T-helper 2 cell treated with Interferon-gamma antibody and Interleukin-4, amounts not matched to agents 100 ng/mL and 5 ng/mL, for 36 hours (primary cell): ENCODE measurements around the gene MROH7. TPM values are rescaled to one million over a fixed set of nuclear protein-coding genes. Genes with fewer than 3 reads are reported as not detected.

Source experiments
- intact Hi-C: fragments of 100-400 bp; cut with micrococcal nuclease; formaldehyde crosslinking; loops from one replicate; pipeline ENCODE4 v1.15.1; 2023
- total RNA-seq: library from RNA; stranded (reverse); gene quantifications from 2 replicates; pipeline ENCODE4 v1.2.3, GENCODE V29; 2022

The MROH7 gene
- total RNA-seq, 1 donor from 2014 or later = 0.18 TPM

GRCh38 chr1:54728027-54728426, 86.4 kb downstream of the MROH7 start:
- intact Hi-C loops = no loop called here

DNA sequence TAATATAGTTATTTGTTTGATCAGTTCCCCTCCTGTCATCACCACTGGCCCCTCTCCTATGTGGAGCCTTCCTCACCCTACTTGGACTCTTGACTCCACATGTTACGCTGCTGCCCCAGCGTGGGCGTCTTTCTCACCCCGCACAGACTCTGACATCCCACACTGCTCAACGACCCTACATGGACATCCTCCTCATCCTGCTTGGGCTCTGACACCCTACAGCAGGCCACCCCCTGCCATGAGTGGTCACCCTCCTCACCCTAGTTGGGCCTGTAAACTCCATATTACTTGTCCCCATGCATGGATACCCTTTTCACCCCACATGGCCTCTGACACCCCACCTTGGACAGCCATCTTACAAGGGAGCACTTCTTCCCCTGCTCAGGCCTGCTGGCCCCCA, 95.1 kb downstream of the MROH7 start:
- intact Hi-C loops = no loop called here

DNA sequence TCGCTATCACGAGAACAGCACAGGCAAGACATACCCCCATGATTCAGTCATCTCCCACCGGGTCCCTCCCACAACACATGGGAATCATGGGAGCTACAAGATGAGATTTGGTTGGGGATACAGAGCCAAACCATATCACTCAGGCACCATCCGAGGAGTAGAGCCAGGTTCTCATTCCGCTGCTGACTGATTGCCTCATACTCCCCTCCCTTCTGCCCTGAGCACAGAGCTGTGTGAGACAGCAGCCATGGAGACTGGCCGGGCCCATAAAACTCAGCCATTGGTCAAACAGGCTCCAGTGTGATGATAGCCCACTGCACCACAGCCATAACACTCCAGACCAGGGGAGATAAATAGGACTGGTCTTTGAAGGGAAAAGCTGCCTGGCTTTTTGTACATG, 96.7 kb downstream of the MROH7 start:
- intact Hi-C loops = no loop called here

DNA sequence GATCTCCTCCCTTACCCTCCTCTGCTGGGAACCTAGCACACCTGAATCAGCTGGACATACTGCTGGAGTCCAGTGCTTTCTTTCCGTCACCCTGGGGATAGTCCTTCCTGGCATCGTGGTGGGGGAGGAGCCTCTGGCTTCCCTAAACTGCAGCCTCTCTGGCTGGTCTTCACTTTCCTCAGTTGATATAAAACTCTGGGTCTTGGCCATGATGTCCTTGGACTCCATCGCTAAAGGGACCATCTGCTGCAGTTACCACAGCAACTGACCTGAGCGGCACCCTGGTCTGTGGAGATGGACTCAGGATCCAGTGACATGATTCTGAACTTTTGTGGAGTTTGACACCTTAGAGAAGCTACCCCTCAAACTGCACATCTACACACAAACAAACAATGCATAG, 99.9 kb downstream of the MROH7 start:
- intact Hi-C loops = no loop called here

DNA sequence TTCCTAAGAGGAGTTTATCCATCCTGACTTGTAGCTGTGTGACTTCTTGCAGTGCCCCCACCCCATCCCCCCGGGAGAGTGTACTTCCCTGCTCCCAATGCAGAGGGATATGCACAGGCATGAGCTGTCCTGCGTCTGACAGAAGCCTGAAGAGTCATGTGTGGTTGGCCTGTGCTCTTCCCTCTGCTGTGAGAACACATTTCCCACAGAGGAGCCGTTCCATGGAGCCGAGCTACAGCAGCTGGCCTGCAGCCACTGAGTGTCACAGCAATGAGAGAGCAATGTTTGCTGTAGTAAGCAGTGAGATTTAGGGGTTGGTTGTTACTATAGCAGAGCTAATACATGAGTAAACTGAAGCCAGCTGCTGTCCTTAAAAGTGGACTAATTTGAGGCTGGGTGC, 100.7 kb downstream of the MROH7 start:
- intact Hi-C loops = no loop called here

GRCh38 chr1:54743416-54744226, 102.0 kb downstream of the MROH7 start:
- intact Hi-C loops = no loop called here

DNA sequence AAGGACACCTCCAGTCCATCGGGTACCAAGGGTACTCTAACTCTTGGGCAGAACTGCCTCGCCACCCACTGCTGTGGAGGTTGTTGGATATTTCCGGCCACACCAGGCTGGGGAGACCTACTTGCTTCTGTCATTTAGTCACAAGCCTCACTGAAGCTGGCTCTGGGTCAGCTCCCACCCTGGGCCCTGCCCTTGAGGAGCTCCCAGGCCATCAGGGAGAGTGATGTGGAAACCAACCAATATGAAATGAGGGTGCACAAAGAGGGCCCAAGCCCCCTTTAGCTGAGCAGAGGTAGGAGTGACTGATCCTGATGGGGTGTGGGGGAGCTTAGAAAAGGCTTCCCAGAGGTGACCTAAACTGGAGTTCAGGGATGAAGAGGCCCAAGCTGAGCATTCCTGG, 103.1 kb downstream of the MROH7 start:
- intact Hi-C loops = no loop called here

DNA sequence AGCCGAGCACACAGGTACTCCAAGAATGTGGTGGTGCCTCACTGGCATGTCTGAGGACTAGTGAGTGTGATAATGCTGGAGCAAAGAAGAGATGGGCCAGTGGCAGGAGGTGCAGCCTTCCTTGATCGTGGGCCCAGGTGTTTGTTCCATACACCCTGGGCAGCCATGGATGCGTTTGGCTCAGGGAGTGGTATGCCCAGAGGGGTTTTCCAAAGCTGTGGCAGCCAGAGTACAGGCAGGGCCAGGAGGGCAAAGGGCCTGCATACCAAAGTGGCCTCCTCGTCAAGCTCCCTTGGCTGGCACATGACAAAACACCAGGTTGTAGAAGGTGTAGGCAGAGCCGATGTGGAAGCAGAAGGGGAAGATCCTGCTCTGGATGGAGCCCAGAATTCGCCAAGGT, 103.7 kb downstream of the MROH7 start:
- intact Hi-C loops = no loop called here

GRCh38 chr1:54745864-54746263, 104.3 kb downstream of the MROH7 start:
- intact Hi-C loops = no loop called here

DNA sequence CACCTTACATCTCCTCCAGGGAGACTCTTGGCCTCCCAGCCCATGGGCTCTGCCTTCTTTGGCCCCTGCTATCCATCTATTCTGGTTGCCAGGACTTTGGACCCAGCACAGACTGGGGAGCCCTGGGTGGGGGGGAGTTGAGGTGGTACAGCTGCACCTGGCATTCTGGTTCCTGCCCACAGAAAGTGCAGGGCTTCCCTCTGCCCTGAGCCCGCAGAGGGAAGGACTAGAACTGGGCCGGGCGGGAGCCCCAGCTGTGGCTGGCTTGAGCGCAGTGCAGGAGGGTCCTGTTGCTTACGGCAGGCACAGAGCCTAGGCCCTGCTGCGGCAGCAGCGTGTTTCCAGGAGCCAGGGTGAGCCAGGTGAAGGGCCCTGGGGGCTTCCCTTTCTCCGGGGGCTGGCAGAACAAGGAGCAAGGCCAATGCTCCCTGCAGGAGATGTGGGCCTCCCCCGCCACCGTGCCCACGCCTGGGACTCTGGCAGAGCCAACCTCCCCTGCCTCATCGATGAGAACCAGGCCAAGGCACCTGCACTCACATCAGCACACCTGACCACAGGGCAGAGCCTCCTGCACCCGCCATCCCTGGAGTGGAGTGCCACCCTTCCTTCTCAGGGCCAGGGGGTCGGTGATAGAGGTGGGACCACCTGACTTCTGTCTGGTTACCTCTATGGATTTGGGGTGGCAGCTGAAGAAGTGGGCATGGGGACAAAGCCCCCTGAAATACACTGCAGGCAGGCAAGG, 106.7 kb downstream of the MROH7 start:
- intact Hi-C loops = no loop called here

- intact Hi-C loops = no loop called here
These were observed 109.0 kb downstream of the MROH7 start for GRCh38 chr1:54750596-54750995.

- intact Hi-C loops = no loop called here
These were observed 109.8 kb downstream of the MROH7 start for GRCh38 chr1:54751426-54751825.

DNA sequence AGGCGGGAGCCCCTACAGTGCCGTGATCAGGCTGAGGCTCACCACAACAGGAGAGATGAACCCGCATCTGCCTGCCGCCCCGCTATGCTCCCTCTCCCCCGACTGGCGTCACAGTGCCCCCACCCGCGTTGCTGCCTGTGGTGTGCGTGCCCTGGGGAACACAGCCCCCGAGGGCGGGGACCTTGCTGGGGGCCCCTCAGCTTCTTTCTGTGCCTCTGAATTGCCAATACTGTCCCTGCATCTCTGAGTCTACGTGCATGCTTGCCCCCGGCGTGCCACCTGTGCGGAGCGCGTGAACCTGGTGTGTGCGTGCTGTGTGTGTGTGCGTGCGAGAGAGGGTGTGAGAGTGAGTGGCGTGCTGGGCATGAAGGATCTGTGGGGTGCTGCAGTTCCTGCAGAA, 112.5 kb downstream of the MROH7 start:
- intact Hi-C loops = no loop called here

GRCh38 chr1:54754486-54755285, 113.1 kb downstream of the MROH7 start:
- intact Hi-C loops = no loop called here

DNA sequence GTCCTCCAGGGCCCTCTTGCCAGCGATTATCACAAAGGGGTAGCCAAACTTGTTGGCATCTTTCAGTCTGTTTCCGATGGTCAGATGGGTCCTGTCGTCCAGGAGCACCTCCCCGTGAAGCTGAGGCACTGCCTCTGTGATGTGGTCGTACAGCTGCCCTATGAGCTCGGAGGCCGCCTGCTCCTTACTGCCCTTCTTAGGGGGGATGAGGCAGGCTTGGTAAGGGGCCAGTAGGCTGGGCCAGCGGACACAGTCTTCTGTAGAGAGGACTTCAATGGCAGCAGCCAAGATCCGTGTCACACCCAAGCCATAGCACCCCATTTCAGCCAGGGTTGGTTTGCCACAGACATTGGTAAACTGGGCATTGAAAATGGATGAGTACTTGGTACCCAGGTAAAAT, 116.2 kb downstream of the MROH7 start:
- intact Hi-C loops = no loop called here

DNA sequence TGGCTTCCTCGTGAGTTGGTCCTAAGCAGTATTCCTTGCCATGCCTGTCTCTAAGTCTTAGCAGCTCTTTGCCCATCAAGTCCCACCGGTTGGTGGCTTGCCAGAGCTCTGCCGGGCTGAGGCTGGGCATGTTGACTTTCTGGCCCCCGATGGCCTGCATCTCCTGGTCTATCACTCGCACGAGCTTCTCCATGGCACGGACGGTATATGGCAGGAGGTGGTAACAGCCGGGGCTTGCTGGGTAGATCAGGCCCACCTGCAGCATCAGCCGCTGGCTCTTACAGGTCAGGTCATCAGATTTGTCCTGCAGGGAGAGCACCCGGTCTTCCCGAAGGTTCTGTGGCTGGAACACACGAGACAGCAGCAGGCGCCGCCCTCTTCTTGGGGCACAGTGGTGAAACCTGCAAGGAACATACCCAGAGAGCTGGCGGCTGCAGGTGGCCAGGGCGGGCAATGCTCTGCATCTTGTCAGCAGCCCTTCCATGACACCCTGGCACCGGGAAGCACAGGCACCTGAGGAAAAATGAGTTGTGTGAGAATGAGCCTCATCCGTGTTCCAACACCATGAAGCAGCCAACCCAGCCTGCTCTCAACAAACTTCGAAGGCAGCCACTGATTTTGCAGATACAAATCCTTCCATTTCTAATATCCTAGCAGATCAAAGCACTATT, 117.2 kb downstream of the MROH7 start:
- intact Hi-C loops = no loop called here

Other genes with a start within 250 kb of the MROH7 start
- gene SSBP3, start 235.4 kb upstream of the MROH7 start, total RNA-seq = 81.3 and 82.8 TPM in 2 replicates
- 2.0 TPM in 2 replicates for gene ACOT11, start 93.6 kb upstream of the MROH7 start, total RNA-seq
- not detected in 2 replicates for gene FAM151A, start 18.3 kb upstream of the MROH7 start, total RNA-seq
- gene TTC4, start 74.1 kb downstream of the MROH7 start, total RNA-seq = 23.9 and 24.6 TPM in 2 replicates
- gene PARS2, start 122.7 kb downstream of the MROH7 start, total RNA-seq = 4.6 and 5.1 TPM in 2 replicates
- gene TTC22, start 159.5 kb downstream of the MROH7 start, total RNA-seq = 4.5 and 4.6 TPM in 2 replicates
- gene DHCR24, start 245.4 kb downstream of the MROH7 start, total RNA-seq = 145 TPM in 2 replicates